NK-92 treated with Interleukin-12 subunit alpha and Interleukin-12 subunit beta, amount 100 ng/mL, for 24 hours (cell line): ENCODE results near the gene CHST11.

ENCODE experiments used
- DNase-seq: peaks from one replicate; lab custom pipeline; 2025; lab: John Stamatoyannopoulos, UW

The CHST11 gene

DNA sequence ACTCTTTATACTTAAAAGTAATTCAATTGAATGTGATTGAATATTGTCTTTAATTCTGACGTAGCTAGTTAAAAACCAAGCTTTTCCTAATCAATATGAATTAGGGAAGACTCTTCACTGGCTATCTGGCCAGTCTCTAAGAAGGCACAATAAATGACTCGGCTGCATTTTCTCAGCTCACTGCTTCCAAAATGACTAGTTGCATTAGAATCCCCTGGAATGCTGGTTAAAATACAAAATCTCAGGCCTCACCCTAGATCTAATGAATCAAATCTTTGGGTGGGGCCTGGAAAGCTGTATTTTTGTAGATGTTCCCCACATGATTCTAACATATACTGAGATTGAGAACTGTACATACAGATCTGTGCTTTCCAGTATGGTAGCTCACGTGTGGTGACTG lies 242.1 kb downstream of the CHST11 start:
- DNase-seq: no peak

DNA sequence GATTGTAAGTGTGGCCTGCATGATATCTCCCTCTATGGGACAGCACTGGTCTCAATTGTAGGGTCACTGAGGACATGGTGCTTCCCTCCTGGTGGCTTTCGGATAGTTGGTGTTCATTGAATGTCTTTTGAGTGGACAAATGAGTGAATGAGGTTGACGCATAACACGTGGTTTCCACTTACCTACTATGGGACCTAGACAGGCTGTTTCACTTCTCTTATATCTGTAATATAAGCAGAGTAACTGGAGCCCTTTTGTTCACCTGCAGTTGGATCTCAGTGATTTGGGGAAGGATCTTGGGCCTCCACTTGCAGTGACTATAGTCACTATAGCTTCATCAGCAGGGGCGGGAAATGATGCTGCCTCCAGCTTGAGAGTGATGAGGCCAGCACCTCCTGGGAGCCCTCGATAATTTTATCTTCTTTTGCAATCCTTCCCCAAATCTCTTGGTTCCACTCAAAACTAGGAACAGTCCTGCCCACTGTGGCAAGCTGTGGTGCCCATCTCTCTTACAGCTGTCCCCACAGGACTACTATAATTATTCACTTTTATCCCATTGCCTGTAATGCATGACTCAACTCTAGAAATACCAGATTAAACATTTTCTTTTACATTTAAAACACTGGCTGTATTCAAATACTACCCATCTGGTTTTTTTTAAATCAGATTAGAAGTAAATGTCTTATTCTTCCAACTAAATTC lies 242.9 kb downstream of the CHST11 start:
- DNase-seq: no peak

DNA sequence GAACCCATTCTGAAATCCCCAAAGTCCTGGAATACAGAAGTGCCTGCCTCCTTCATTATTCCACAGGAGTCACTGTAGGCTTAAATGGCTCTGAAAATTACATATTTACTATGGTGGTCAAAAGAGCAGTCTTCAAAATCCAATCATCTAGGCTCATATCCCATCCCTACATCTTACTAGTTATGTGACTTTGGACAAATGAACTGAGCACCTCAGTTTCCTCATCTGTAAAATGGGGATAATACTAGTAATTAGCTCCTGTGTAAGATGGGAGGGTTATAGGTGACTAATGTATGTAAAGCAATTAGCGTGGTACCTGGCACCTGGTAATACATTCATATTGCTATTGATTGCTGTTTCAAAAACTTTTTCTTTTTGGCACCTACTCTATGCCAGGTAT lies 243.6 kb downstream of the CHST11 start:
- DNase-seq: no peak

DNA sequence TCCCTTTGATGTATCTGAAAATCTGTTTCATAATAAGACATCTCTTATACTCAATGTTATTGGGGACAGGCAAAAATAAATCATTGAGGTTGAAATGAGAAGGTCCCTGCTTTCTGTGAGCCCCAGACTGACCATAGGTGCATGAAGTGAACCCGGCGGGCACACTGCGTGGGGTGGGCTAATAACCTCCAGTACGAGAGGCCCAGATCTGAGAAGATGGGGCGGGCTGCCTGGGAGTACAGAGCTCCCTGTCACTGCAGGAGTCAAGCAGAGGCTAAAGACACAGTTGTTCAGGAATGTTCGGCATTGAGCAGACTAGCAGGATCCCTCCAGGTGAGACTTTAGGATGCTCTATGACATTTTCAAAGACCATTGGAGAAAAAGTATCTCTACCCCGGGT lies 244.6 kb downstream of the CHST11 start:
- DNase-seq: no peak

DNA sequence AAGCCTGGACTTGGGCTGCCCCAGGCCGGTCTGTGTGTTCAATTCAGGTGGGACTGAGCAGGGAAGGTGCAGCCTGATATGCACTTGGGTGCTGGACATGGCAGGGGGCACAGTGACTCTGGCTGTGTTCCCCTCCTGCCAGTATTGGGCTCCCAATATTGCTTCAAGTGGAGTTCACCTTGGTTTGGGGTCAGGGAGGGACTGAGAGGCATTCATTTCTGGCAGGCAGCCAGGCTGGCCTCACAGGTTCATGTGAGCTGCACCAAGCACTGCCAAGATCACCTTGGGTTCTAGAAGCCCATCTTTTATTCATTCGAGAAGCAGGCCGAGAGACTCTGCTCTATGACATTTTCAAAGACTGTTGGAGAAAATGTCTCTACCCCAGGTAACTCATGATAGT lies 245.0 kb downstream of the CHST11 start:
- no peak for DNase-seq

DNA sequence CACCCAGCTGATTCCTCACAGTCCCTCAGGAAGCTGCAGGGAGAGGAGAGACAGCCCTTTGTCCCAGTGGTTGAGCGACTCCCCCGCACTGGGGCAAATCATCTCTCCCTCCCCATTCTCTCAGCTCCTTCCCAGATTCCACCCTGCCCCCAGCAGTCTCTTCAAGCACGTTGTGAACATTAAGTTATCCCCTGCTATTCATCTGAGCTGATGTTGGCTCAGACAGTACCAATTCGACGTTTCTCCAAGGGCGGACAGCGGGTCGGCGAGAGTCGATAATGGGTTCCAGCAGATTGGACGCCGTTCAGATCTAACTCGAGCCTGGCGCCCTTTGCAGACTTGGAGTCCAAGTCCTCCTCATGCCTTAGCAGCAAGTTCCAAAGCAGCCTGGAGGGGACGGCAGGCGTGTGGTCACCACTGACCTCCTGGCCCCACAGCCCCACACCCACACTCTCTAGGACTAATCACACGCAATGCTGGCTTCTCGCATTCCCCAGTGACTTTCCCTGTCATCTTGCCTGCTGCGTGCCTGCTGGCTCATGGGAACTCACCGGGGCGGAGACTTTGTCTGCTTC lies 245.9 kb downstream of the CHST11 start:
- no peak for DNase-seq

DNA sequence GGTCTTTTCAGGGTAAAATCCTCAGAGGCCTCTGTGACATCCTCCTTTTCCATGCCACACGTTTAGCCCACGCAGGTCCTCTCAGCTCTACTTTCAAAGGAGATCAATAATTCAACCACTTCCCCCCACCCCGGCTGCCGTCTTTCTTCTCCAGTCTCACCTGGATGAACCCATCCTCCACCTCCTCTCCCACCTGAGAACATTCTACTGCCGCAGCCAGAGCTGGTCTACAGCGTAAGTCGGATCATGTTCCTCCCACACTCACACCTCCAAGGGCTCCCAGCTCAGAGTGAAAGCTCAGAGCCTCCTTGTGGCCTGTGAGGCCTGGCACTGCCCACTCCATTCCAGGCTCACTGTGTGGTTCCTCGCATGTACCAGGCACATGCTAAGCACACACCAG lies 246.6 kb downstream of the CHST11 start:
- DNase-seq: no peak

DNA sequence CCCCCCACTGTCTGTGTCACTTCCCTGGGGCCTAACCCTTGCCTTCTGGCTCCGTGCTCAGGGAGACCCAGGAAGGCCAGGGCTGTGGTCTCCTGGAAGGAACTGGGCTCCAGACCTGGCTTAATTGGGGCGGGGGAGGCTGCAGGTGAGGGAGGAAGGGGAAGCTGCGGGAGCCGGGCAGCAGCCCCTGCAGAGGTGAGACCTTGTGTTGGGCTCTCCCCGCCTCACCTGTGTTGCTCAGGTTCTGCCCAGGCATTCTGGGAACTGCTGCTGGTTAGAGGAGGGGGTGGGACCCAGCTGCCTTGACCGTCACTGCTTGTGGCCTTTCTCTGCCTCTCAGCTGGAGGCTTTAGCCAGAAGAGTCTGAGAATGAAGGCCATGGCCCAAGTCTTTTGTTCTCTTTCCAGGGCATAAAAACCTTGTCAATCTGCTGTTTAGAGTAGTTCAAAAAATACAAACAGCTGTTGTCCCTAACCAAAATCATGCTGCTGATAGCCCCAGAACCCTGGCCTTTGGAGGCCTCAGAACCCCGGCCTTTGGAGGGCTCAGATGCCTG lies 247.6 kb downstream of the CHST11 start:
- DNase-seq: no peak

DNA sequence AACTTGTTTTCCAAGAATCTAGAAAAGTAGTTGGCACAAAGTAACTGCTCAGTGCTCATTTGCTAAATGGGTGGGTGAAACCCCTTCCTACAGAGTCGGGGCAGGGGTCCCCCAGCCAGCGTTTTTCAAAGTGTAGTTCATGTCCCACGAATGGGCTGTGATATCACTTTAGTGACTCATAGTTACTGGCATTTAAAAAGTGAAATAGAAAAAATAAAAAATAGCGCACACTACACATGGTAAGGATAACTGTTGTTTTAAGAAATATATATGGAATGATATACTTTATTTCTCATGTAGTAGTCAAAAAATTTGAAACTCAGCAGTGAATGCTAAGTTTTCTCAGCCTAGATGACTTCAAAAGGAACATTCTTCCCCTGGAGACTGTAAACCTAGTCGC lies 250.4 kb downstream of the CHST11 start:
- DNase-seq: no peak

DNA sequence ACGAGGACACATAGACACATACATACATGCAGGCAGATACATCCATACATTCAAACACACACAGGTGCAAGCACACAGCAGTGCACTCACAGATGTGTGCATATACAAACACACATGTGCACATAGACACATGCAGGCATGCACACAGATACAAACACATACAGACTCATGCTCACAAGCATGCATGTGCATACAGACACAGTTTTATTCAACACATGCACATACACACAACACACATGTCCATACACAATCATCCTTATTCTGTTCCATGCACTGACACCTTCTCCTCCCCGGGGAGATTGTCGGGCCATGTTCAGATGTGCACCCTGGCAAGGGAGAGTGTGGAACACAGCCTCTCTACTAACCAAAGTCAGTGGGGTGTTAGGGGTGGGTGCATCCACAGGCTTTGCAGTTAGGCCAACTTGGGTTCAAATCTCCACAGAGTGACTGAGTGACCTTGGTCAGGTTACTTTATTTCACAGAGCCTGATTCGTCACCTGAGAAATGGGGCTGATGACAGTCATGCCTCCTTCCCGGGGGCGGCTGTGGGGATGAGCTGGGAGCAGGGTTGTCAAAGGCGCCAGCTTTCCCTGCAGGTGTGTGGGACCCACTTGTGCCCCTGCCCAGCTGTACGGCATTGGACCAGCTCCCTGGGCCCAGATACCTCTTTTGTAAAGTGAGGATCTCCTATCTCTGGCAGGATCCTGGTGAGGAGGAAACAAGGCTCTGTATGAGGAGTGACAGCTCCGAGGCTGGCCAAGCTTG lies 251.2 kb downstream of the CHST11 start:
- no peak for DNase-seq

DNA sequence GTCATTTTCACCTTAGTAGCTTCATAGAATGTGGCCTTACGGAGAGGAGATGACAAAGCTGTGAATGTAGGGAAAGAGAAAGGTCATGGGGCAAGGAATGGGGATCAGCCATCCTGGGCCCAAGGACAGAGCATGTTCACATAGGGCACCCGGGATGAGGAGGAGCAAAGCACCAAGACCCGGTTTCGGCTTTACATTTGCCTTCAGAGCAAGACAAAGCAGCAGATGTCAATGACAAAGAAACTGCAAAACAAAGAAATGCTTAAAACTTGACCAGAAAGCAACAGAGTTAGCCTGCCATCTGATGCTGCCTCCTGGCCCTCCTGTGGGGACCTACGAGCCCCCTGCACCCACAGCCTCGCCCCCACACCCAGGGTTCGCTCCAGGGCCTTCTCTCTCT lies 252.1 kb downstream of the CHST11 start:
- no peak for DNase-seq

DNA sequence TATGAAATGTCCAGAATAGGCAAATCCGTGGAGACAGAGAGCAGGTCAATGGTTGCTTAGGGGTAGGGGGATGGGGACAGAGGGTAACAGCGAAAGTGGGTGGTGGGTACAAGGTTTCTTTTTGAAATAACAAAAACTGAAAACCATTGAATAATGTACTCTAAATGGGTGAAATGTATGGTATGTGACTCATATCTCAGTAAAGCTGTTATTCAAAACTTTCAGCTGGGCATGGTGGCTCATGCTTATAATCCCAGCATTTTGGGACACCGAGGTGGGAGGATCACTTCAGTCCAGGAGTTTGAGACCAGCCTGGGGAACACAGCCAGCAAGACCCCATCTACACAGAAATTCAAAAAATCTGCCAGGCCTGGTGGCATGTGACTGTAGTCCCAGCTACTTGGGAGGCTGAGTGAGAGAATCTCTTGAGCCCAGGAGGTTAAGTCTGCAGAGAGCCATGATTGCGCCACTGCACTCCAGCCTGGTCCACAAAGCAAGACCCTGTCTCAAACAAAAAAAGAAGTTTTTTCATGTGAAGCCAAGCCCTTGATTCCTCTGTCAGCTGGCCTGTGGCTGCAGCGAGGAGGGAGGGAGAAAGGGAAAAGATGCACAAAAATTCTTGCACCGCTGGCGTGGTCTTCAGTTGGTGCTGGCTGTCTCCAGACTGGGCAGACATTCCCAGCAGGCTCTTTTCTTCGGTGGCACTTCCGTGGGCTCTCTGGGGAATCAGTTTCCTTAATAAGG lies 253.1 kb downstream of the CHST11 start:
- no peak for DNase-seq

DNA sequence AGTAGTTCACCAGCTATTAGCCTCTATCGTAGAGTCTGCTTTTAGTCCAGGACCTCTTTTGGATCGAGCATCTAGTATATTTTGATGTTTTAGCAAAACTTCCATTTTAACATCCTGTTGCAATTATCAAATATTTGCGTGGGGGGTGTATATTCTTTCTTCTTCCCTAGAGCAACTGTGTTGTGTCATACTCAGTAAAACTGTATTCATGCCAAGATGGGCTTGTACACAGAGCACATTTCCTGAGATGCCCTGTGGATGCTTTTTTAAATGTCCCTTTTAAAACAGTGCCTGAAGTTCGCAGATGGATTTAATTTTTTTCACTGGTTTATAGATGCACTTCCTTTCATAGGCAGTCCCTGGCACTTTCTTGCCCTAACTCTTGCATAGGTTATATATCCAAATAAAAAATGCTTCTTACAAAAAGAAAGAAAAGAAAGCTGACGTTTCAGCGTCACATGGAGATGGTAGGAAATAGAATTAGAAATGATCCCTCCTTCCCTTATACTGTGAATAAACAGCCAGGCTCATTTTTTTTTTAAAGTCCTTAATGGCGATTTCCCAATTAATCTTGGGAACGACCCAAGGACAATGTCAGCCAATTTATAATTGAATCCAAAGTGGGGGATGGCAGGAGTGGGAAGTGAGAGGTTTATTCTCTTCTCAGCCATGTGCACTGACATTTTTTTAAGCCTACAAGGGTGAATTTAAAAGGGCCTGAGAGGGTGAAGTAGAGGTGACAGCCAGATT lies 254.4 kb downstream of the CHST11 start:
- DNase-seq: no peak

DNA sequence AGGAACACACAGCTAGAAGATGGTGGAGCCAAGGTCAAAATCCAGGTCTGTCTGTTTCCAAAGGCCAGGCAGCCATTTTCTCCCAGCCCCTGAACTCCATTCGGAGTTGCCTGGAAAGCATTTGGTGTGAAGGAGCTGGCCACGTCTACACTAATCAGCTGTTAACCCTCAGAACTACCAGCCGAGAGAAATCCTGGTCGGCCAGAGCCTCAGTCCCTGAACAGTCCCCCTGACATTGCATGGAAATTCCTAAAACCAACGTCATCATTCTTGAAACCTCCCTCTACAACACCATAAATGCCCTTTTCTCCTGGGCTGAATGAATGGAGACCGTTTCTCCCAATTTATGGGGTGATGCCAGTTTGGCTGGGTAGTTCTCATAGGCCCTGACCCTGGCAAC lies 255.7 kb downstream of the CHST11 start:
- no peak for DNase-seq

DNA sequence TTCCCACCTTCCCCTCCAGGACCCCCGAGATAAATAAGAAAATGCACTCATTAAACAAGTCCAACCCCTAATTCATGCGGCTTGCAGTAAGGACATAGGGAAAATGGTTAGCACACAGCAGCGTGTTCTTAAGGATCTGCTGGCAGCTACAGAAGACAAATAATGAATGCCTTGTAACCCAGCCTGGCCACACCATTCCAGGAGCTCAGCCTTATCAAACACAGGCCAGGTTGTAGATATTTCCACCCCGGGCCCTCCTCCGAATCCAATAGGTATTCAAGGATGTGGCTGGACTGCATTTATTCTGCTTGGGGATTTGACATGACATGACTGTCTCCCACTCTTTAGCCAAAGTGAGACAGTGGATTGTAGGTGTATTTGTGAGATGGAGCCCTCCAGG lies 256.2 kb downstream of the CHST11 start:
- no peak for DNase-seq

DNA sequence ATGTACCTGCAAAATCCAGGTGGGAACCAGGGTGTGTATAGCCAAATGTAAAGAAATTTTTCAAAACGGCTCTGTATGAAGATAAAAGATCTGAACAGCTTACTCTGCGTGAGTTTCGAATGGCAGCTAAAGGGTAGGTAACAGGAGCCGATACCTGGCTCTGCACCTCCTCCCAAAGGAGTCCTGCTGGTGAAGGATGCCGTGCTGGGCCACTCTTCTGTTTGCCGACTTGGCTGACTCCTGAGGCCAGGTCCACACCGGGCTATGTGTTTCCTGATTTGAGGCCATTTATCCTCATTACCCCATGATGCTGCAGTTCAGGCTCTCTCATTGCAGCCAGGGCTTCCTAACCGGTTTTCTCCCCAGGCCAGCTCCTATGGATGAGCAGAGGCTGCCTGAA lies 256.7 kb downstream of the CHST11 start:
- no peak for DNase-seq

DNA sequence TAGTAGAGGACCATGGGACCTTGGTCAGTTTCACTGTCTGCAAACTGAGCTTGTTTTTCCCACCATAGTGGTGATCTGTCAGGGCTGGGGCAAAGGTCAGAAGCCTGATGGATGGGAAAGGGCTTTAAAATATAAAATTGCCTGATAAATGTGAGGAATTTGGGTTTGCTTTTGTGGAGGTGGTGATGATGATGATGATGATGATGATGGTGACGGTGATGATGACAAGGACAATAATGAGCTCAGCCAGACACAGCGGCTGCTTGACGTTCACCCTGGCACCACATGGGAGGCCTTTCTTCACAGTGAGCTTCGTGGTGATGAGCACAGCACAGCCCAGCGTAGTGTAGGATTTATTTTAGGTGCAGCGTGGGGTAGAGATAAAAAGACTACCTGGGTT lies 257.6 kb downstream of the CHST11 start:
- no peak for DNase-seq

DNA sequence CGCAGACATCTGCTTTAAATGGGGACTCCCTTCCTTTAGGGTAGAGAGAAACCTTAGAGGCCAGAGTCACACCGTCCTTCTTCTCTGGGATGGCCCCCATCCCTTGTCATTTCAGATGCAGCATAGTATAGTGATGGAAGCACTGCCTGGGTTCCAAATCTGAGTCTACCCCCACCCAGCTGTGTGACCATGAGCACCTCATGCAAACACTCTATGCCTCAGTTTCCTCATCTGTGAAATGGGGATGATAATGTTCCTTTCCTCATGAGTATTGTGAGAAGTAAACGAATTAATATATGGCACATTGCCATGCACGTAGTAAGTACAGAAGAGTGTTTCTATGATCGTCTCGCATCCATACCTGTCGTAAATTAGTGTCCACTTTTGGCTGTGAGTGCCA lies 259.4 kb downstream of the CHST11 start:
- DNase-seq: no peak

DNA sequence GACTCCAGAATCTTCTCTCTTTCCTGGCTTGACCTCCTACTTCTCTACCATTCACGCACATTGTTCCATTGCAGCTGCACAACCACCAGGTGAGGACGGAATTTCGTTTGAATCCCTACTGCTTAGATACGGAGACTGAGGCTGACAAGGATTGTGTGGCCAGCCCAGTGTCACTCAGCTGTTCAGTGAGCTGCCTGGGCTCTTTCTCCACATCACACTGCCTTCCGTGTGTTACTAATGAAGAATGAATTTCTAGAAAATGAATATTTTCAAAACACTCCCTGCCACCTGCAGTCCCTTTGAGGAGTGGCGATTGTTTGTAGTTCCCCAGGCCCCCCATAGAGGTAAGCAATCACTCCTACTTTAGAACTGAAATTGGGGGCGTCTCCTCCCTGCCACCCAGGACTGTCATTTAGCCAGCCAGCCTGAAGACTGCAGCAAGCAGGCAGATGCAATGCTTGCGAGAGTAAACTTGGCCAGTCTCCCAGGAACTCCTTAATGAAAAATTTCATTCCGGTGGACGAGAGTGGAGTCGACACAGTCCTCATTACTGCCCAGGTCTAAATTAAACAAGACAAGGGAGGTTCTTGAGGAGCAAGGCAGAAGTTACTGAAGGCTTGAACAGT lies 261.7 kb downstream of the CHST11 start:
- no peak for DNase-seq

DNA sequence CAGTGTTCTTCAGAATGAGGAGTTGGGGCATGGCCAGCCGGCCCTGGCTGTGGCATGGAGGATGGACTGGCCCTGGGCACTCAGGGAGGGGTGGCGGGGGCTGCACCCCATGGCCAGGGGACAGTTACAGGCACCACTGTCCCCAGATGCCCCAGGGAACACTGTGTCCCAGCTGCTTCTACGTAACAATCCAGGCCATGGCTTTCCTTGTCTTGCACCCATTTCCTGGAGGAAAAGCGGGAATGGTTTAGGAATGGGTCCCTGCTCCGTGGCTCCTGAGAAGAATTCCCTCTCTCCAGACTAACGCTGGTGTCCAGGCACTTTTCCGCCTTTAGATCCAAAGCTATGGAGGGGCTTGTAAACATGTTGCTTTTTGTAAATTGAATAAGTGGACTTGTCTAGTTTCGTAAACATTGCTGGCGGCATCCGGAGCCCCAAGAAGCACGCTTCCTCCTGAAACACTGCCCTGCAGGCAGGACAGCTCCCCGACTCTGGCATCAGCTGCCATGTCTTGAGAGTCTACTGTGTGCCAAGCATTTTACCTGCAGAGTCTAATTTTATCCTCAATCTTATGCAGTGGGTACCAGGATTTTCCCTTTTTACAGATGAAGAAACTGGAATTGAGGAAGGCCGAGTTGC lies 263.1 kb downstream of the CHST11 start:
- no peak for DNase-seq
